AG09319 (cell line): ENCODE measurements around the gene TSTD1.
"Not testable (repeated sequence)": the region's sequence is repeated elsewhere in the genome, so short reads cannot be mapped to it uniquely, and the experiment has no call there.

ENCODE experiments used
- DNase-seq: peaks from one replicate; pipeline ENCODE4 v3.0.0-alpha.2; 2010; ENCODE audit warnings: low read depth; ENCODE audit errors: extremely low read depth
- CTCF ChIP-seq: IDR thresholded peaks from 2 replicates; pipeline ENCODE4 v1.5.1; 2011; ENCODE audit warnings: low read depth, mild to moderate bottlenecking, inconsistent platforms, low read length, moderate library complexity

Gene TSTD1

GRCh38 chr1:161019751-161020495 lies 18.8 kb downstream of the TSTD1 start:
- no peak for TF ChIP-seq CTCF
- DNase-seq = no peak

GRCh38 chr1:161019111-161019660 lies 19.6 kb downstream of the TSTD1 start:
- DNase-seq = not testable (repeated sequence)

GRCh38 chr1:161018631-161018930 lies 20.2 kb downstream of the TSTD1 start:
- no peak for DNase-seq
- no peak for TF ChIP-seq CTCF

GRCh38 chr1:161017756-161018630 lies 20.8 kb downstream of the TSTD1 start:
- no peak for DNase-seq
- TF ChIP-seq CTCF = no peak

GRCh38 chr1:161017181-161017580 lies 21.6 kb downstream of the TSTD1 start:
- not testable (repeated sequence) for DNase-seq

- not testable (repeated sequence) for DNase-seq
These were observed 22.1 kb downstream of the TSTD1 start for GRCh38 chr1:161016683-161017082.

- no peak for TF ChIP-seq CTCF
- no peak for DNase-seq
These were observed 25.1 kb downstream of the TSTD1 start for GRCh38 chr1:161013488-161014230.

GRCh38 chr1:161013131-161013487 lies 25.7 kb downstream of the TSTD1 start:
- no peak for DNase-seq
- no peak for TF ChIP-seq CTCF
